ENCODE data around the gene NR1D1. TPM values are rescaled to one million over a fixed set of nuclear protein-coding genes. Genes with fewer than 3 reads are reported as not detected.
A peak's percentile ranks its signal among the peaks of the same experiment; 100 is the strongest.

Gene NR1D1
- total and polyA plus RNA-seq, 4 donors: 3.2 to 19.6 (median 14.1) TPM

GRCh38 chr17:40139566-40140058 lies 39.2 kb upstream of the NR1D1 start:
- DNase-seq (no peak), ATAC-seq (ENCODE audit: insufficient read depth, low FRiP score) (no peak)
- H3K27me3 ChIP-seq (ENCODE audit: control insufficient read depth in 3 of 3, insufficient read depth in 3 of 3, low read length in 2 of 3): no peaks in the 10 kb centered on the region
- 13 to 18% methylated on average over 14 of the region's 14 CpGs for WGBS, 2 donors
- peaks cover 0 to 20% (median 5%) of the 10 kb centered on the region in 5 donors for H3K4me1 ChIP-seq (ENCODE audit: control insufficient read depth in 5 of 5, insufficient read depth in 5 of 5, low read length in 5 of 5)
- no peaks in the 10 kb centered on the region for H3K9me3 ChIP-seq (ENCODE audit: control insufficient read depth in 4 of 4, insufficient read depth in 3 of 4, low read length in 3 of 4)
- TF ChIP-seq, protein P1, sequence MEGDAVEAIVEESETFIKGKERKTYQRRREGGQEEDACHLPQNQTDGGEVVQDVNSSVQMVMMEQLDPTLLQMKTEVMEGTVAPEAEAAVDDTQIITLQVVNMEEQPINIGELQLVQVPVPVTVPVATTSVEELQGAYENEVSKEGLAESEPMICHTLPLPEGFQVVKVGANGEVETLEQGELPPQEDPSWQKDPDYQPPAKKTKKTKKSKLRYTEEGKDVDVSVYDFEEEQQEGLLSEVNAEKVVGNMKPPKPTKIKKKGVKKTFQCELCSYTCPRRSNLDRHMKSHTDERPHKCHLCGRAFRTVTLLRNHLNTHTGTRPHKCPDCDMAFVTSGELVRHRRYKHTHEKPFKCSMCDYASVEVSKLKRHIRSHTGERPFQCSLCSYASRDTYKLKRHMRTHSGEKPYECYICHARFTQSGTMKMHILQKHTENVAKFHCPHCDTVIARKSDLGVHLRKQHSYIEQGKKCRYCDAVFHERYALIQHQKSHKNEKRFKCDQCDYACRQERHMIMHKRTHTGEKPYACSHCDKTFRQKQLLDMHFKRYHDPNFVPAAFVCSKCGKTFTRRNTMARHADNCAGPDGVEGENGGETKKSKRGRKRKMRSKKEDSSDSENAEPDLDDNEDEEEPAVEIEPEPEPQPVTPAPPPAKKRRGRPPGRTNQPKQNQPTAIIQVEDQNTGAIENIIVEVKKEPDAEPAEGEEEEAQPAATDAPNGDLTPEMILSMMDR (IDR thresholded peaks at IDR 0.05; ENCODE audit: control extremely low read depth, extremely low read depth): no peak
- peak overlapping the region; percentile 69 to 99 for H3K27ac ChIP-seq (ENCODE audit: low read depth in 1 of 2, low read length in 1 of 2)
- H3K36me3 ChIP-seq (ENCODE audit: control insufficient read depth in 4 of 4, insufficient read depth in 4 of 4, low read length in 4 of 4): peaks cover 14 to 38% (median 20%) of the 10 kb centered on the region in 4 donors
- H3K4me3 ChIP-seq: peak overlapping the region; percentile 51
- H3K9ac ChIP-seq (ENCODE audit: insufficient read depth in 1 of 2, low read length in 2 of 2): peak overlapping the region; percentile 58 to 99

GRCh38 chr17:40135817-40136216 lies 35.4 kb upstream of the NR1D1 start:
- TF ChIP-seq, protein P1 (IDR thresholded peaks at IDR 0.05; ENCODE audit: control extremely low read depth, extremely low read depth): no peak
- DNase-seq (no peak), ATAC-seq (ENCODE audit: insufficient read depth, low FRiP score) (no peak)
- Histone ChIP-seq H3K36me3 (ENCODE audit: control insufficient read depth in 4 of 4, insufficient read depth in 4 of 4, low read length in 4 of 4) (peaks cover 24 to 57% (median 50%) of the 10 kb centered on the region in 4 donors), H3K4me1 (ENCODE audit: control insufficient read depth in 5 of 5, insufficient read depth in 5 of 5, low read length in 5 of 5) (peaks cover 0 to 10% (median 5%) of the 10 kb centered on the region in 5 donors), H3K27ac (ENCODE audit: low read depth in 1 of 2, low read length in 1 of 2) (no peak overlapping the region), H3K9me3 (ENCODE audit: control insufficient read depth in 4 of 4, insufficient read depth in 3 of 4, low read length in 3 of 4) (no peaks in the 10 kb centered on the region), H3K4me3 (no peak overlapping the region), H3K27me3 (ENCODE audit: control insufficient read depth in 3 of 3, insufficient read depth in 3 of 3, low read length in 2 of 3) (no peaks in the 10 kb centered on the region), H3K9ac (ENCODE audit: insufficient read depth in 1 of 2, low read length in 2 of 2) (no peak overlapping the region)
- 83 to 88% methylated on average over 3 of the region's 3 CpGs for WGBS, 2 donors

DNA sequence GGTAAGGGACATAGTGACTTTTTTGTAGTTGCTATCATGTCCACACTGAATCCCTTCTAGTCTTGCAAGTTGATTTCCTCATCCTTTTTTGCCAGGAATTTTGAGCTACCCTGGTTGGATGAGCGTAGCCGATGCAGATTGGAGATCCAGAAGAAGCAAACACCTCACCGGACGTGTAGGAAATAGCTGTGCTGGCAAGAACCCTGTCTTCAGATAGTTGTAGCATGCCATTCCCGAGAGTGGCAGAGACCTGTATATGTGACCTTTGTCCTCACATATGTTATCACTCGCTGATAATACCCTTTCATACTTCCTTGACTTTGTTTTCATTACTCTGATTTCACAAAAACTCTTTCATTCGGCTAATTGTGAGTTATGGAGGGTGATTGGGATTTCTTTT lies 33.8 kb upstream of the NR1D1 start:
- ATAC-seq (ENCODE audit: insufficient read depth, low FRiP score) (no peak), DNase-seq (no peak)
- Histone ChIP-seq H3K27me3 (ENCODE audit: control insufficient read depth in 3 of 3, insufficient read depth in 3 of 3, low read length in 2 of 3) (no peaks in the 10 kb centered on the region), H3K4me1 (ENCODE audit: control insufficient read depth in 5 of 5, insufficient read depth in 5 of 5, low read length in 5 of 5) (peaks cover 0 to 4% (median 0%) of the 10 kb centered on the region in 5 donors), H3K27ac (ENCODE audit: low read depth in 1 of 2, low read length in 1 of 2) (no peak overlapping the region), H3K9me3 (ENCODE audit: control insufficient read depth in 4 of 4, insufficient read depth in 3 of 4, low read length in 3 of 4) (no peaks in the 10 kb centered on the region), H3K9ac (ENCODE audit: insufficient read depth in 1 of 2, low read length in 2 of 2) (no peak overlapping the region), H3K36me3 (ENCODE audit: control insufficient read depth in 4 of 4, insufficient read depth in 4 of 4, low read length in 4 of 4) (peaks cover 33 to 71% (median 63%) of the 10 kb centered on the region in 4 donors), H3K4me3 (no peak overlapping the region)
- WGBS, 2 donors: 77 to 86% methylated on average over 7 of the region's 7 CpGs
- TF ChIP-seq, protein P1 (IDR thresholded peaks at IDR 0.05; ENCODE audit: control extremely low read depth, extremely low read depth): no peak
